Measurements from ENCODE around the gene NRN1L.

GRCh38 chr16:67879936-67880335 is 4.7 kb upstream of the NRN1L start:
- TF ChIP-seq POLR2A (IDR thresholded peaks at IDR 0.05; ENCODE audit: low read length) (no peak), GATA1 (IDR thresholded peaks at IDR 0.05; ENCODE audit: low read depth, low read length) (no peak)
